A673 (cell line): Measurements from ENCODE around the gene GHRH. TPM values are rescaled to one million over a fixed set of nuclear protein-coding genes. Genes with fewer than 3 reads are reported as not detected.

Experiments
- Bru-seq: library from RNA; stranded (reverse); fragments of 400-500 nt; gene quantifications from one replicate; lab custom pipeline; 2021; lab: Mats Ljungman, UMichigan
- BruChase-seq, 2 experiments: library from RNA; stranded (reverse); fragments of 400-500 nt; gene quantifications; one replicate each; lab custom pipeline; 2021; lab: Mats Ljungman, UMichigan
- BruUV-seq: library from RNA; stranded (reverse); fragments of 400-500 nt; replicated peaks from 2 replicates; lab custom pipeline; 2021; lab: Mats Ljungman, UMichigan
- CTCF ChIA-PET: fragments of 300-600 bp; sonication (Branson Sonifier 250); formaldehyde crosslinking; loops from one replicate; lab custom pipeline; 2022; ENCODE audit warnings: antibody characterized with exemption; lab: Charles Lee
- POLR2A ChIA-PET: fragments of 300-600 bp; sonication (Branson Sonifier 250); formaldehyde crosslinking; loops from one replicate; lab custom pipeline; 2022; ENCODE audit warnings: antibody characterized with exemption; ENCODE audit not compliant: low non-redundant PET; lab: Charles Lee
- DNase-seq: peaks from one replicate; pipeline ENCODE4 v3.0.0-alpha.2; 2015; ENCODE audit warnings: low spot score
- H3K27ac ChIP-seq: fragments of 200-600 bp; sonication (generic); 2 replicates; pipeline ENCODE4 v1.5.1; 2016; ENCODE audit warnings: mixed run types, low read depth, mild to moderate bottlenecking, mixed read lengths, antibody characterized with exemption, low read length; ENCODE audit not compliant: poor library complexity, severe bottlenecking
- H3K27me3 ChIP-seq: fragments of 200-600 bp; sonication (generic); replicated peaks from 2 replicates; pipeline ENCODE4 v1.6.1; 2017; ENCODE audit warnings: mixed run types, low read depth, mild to moderate bottlenecking, mixed read lengths, antibody characterized with exemption, low read length; ENCODE audit not compliant: insufficient read depth, poor library complexity
- H3K36me3 ChIP-seq: fragments of 200-600 bp; sonication (generic); 2 replicates; pipeline ENCODE4 v1.6.1; 2016; ENCODE audit warnings: mixed run types, mild to moderate bottlenecking, mixed read lengths, antibody characterized with exemption, low read length; ENCODE audit not compliant: insufficient read depth, poor library complexity, severe bottlenecking
- H3K4me1 ChIP-seq: fragments of 200-600 bp; sonication (generic); 2 replicates; pipeline ENCODE4 v1.6.1; 2017; ENCODE audit warnings: mixed run types, mild to moderate bottlenecking, mixed read lengths, antibody characterized with exemption, low read length; ENCODE audit not compliant: insufficient read depth, poor library complexity, severe bottlenecking
- H3K4me3 ChIP-seq: fragments of 200-600 bp; sonication (generic); 2 replicates; pipeline ENCODE4 v1.5.1; 2016; ENCODE audit warnings: low read depth, mixed run types, mild to moderate bottlenecking, mixed read lengths, low read length; ENCODE audit not compliant: poor library complexity, severe bottlenecking
- H3K9me3 ChIP-seq: fragments of 200-600 bp; sonication (generic); 2 replicates; pipeline ENCODE4 v1.6.1; 2016; ENCODE audit warnings: mixed run types, low read depth, mild to moderate bottlenecking, mixed read lengths, antibody characterized with exemption, low read length; ENCODE audit not compliant: poor library complexity, severe bottlenecking
- CTCF ChIP-seq: fragments of 300-800, 200-600 bp; sonication (generic); conservative IDR thresholded peaks from 2 replicates; pipeline ENCODE4 v1.5.1; 2017; ENCODE audit warnings: low read depth, mild to moderate bottlenecking, antibody characterized with exemption, low read length, moderate library complexity, mixed read lengths
- EZH2 ChIP-seq: fragments of 200-600 bp; sonication (generic); IDR thresholded peaks from 2 replicates; pipeline ENCODE4 v1.6.1; 2017; ENCODE audit warnings: borderline replicate concordance, low read depth, mild to moderate bottlenecking, mixed read lengths, antibody characterized with exemption, low read length; ENCODE audit not compliant: poor library complexity, severe bottlenecking
- intact Hi-C: fragments of 100-400 bp; cut with micrococcal nuclease; formaldehyde crosslinking; loops from one replicate; pipeline ENCODE4 v1.10.0; 2022; ENCODE audit not compliant: unreplicated experiment
- long read RNA-seq: library from polyadenylated mRNA; stranded (forward); transcript quantifications from one replicate; pipeline ENCODE4 v2.0.0, GENCODE V29; 2022
- total RNA-seq: library from RNA; stranded (reverse); gene quantifications from 2 replicates; pipeline ENCODE4 v1.2.3, GENCODE V29; 2021

Gene GHRH
- total RNA-seq = not detected in 2 replicates
- not detected for Bru-seq, nascent RNA
- not detected for BruChase-seq, experiment 1, labeled RNA remaining after a 2-hour chase
- not detected for BruChase-seq, experiment 2, labeled RNA remaining after a 6-hour chase
- long read RNA-seq = 0 reads

- no peak for TF ChIP-seq EZH2
- no peak for TF ChIP-seq CTCF
- intact Hi-C loops = no loop called here
- Histone ChIP-seq H3K4me1 (no peaks in the 10 kb centered on the region), H3K9me3 (no peaks in the 10 kb centered on the region), H3K36me3 (no peaks in the 10 kb centered on the region), H3K27ac (no peak within 1 kb of the TSS), H3K27me3 (peaks cover 14% of the 10 kb centered on the region), H3K4me3 (no peak within 1 kb of the TSS)
- ChIA-PET POLR2A (no interaction called here), CTCF (no interaction called here)
- no peak for DNase-seq
- no TSS peak for BruUV-seq
Observed at GRCh38 chr20:37261714-37262113, at the start of gene GHRH. TSS of gene GHRH (minus strand) at chr20:37261814. CDS start at chr20:37256889, 4,925 bp downstream.

- CTCF ChIA-PET = no interaction called here
Observed at GRCh38 chr20:37310951-37311350, 49.3 kb upstream of the GHRH start.

GRCh38 chr20:37309936-37310590 lies 48.4 kb upstream of the GHRH start:
- intact Hi-C loops = no loop called here
- H3K4me3 ChIP-seq = no peak overlapping the region
- H3K9me3 ChIP-seq = no peaks in the 10 kb centered on the region
- H3K27ac ChIP-seq = no peak overlapping the region
- H3K27me3 ChIP-seq = no peaks in the 10 kb centered on the region
- POLR2A ChIA-PET = no interaction called here
- no peaks in the 10 kb centered on the region for H3K36me3 ChIP-seq
- BruUV-seq = no TSS peak
- H3K4me1 ChIP-seq = no peaks in the 10 kb centered on the region
- no peak for TF ChIP-seq CTCF
- TF ChIP-seq EZH2 = no peak
- CTCF ChIA-PET = no interaction called here
- DNase-seq = no peak

More at GRCh38 chr20:37310951-37311350, 49.3 kb upstream of the GHRH start:
- Histone ChIP-seq H3K9me3 (no peaks in the 10 kb centered on the region), H3K4me3 (no peak overlapping the region), H3K27me3 (no peaks in the 10 kb centered on the region), H3K36me3 (peaks cover 3% of the 10 kb centered on the region), H3K4me1 (no peaks in the 10 kb centered on the region), H3K27ac (no peak overlapping the region)
- TF ChIP-seq EZH2 = no peak
- no peak for TF ChIP-seq CTCF
- POLR2A ChIA-PET = no interaction called here
- intact Hi-C loops = no loop called here
- BruUV-seq = no TSS peak
- DNase-seq = no peak
